ENCODE data around the gene CD200R1L. TPM values are rescaled to one million over a fixed set of nuclear protein-coding genes. Genes with fewer than 3 reads are reported as not detected.

CD200R1L gene
- total and polyA plus RNA-seq, 2 of the 13 experiments (the other 11 are each of a cell fraction or from before 2014, with no cell fraction given), result not detected

GRCh38 chr3:112803467-112803866, 43.2 kb downstream of the CD200R1L start:
- Histone ChIP-seq H3K36me3 (replicated peaks in 1 of 2; ENCODE audit: control insufficient read depth in 1 of 2, insufficient read depth in 2 of 2, low read length in 2 of 2) (no peaks in the 10 kb centered on the region), H3K4me2 (ENCODE audit: low read depth, low read length) (no peak overlapping the region), H4K20me1 (ENCODE audit: insufficient read depth, low read length) (no peaks in the 10 kb centered on the region), H3K79me2 (ENCODE audit: insufficient read depth, low read length) (no peaks in the 10 kb centered on the region), H3K9ac (ENCODE audit: insufficient read depth, low read depth, low read length) (no peak overlapping the region), H3K27ac (ENCODE audit: extremely low read length, insufficient read depth, low read length) (no peak overlapping the region), H3K27me3 (ENCODE audit: control insufficient read depth in 1 of 2, insufficient read depth in 2 of 2, low read length in 2 of 2) (no peaks in the 10 kb centered on the region; a peak in 1 of 5 replicates), H2AFZ (ENCODE audit: low read length) (no peak overlapping the region), H3K9me3 (ENCODE audit: low read length) (no peaks in the 10 kb centered on the region), H3K4me1 (ENCODE audit: insufficient read depth, low read length) (no peaks in the 10 kb centered on the region), H3K4me3 (replicated peaks in 1 of 3; ENCODE audit: insufficient read depth in 1 of 3, low read depth in 2 of 3, low read length in 3 of 3) (no peak overlapping the region)
- WGBS (ENCODE audit: low lambda C conversion rate), result 6% methylated on average over 2 of the region's 2 CpGs
- intact Hi-C loops (cut with micrococcal nuclease; ENCODE audit: unreplicated experiment) (no loop called here), in situ Hi-C loops (cut with HindIII; ENCODE audit: extremely low pct_ligation_motif_present, low pct_unique_long_range_greater_than_20kb) (no loop called here)
- FAIRE-seq (no peak), ATAC-seq (no peak), DNase-seq (ENCODE audit: low spot score) (no peak)
- TF ChIP-seq AKAP8 (CRISPR knock-in tag; IDR thresholded peaks at IDR 0.05), result no peak
- no peak for TF ChIP-seq ZNF180 (CRISPR knock-in tag; IDR thresholded peaks at IDR 0.05; ENCODE audit: borderline replicate concordance, low read depth)
- no peak for TF ChIP-seq SP4 (CRISPR knock-in tag; IDR thresholded peaks at IDR 0.05)
- TF ChIP-seq ZNF782 (CRISPR knock-in tag; IDR thresholded peaks at IDR 0.05; ENCODE audit: borderline replicate concordance), result no peak
- TF ChIP-seq MXI1 (IDR thresholded peaks at IDR 0.05; ENCODE audit: borderline replicate concordance, low read depth, low read length), result no peak
- TF ChIP-seq ESRRA (CRISPR knock-in tag; IDR thresholded peaks at IDR 0.05; ENCODE audit: low read depth), result no peak
- TF ChIP-seq HNRNPH1 (optimal IDR thresholded peaks at IDR 0.05; ENCODE audit: low read depth, low read length), result no peak
- no peak for TF ChIP-seq ZNF230 (CRISPR knock-in tag; IDR thresholded peaks at IDR 0.05)
- no peak for TF ChIP-seq BHLHE40 (IDR thresholded peaks at IDR 0.05; ENCODE audit: low read length)
- TF ChIP-seq ZNF501 (CRISPR knock-in tag; IDR thresholded peaks at IDR 0.05), result no peak
- TF ChIP-seq NCOA5 (CRISPR knock-in tag; IDR thresholded peaks at IDR 0.05), result no peak
- TF ChIP-seq ZNF749 (CRISPR knock-in tag; IDR thresholded peaks at IDR 0.05; ENCODE audit: borderline replicate concordance), result no peak
- no peak for TF ChIP-seq SIX1 (CRISPR knock-in tag; IDR thresholded peaks at IDR 0.05; ENCODE audit: borderline replicate concordance)
- TF ChIP-seq, protein P1, sequence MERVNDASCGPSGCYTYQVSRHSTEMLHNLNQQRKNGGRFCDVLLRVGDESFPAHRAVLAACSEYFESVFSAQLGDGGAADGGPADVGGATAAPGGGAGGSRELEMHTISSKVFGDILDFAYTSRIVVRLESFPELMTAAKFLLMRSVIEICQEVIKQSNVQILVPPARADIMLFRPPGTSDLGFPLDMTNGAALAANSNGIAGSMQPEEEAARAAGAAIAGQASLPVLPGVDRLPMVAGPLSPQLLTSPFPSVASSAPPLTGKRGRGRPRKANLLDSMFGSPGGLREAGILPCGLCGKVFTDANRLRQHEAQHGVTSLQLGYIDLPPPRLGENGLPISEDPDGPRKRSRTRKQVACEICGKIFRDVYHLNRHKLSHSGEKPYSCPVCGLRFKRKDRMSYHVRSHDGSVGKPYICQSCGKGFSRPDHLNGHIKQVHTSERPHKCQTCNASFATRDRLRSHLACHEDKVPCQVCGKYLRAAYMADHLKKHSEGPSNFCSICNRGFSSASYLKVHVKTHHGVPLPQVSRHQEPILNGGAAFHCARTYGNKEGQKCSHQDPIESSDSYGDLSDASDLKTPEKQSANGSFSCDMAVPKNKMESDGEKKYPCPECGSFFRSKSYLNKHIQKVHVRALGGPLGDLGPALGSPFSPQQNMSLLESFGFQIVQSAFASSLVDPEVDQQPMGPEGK (CRISPR knock-in tag; IDR thresholded peaks at IDR 0.05), result no peak
- TF ChIP-seq KLF9 (CRISPR knock-in tag; IDR thresholded peaks at IDR 0.05; ENCODE audit: low read depth), result no peak
- TF ChIP-seq ZNF17 (CRISPR knock-in tag; IDR thresholded peaks at IDR 0.05), result no peak
- TF ChIP-seq ZNF543 (CRISPR knock-in tag; IDR thresholded peaks at IDR 0.05), result no peak
- TF ChIP-seq SETDB1 (CRISPR knock-in tag; IDR thresholded peaks at IDR 0.05; ENCODE audit: borderline replicate concordance), result no peak
- CTCF ChIA-PET (ENCODE audit: low intra/inter-chr PET ratio, low total read pairs), result no interaction called here
- POLR2A ChIA-PET, result no interaction called here
- no TSS peak for BruUV-seq (replicated peaks)
